Activated CD4-positive, alpha-beta memory T cell treated with anti-CD3 and anti-CD28 coated beads for 36 hours (primary cell): ENCODE results near the gene INPP5J. TPM values are rescaled to one million over a fixed set of nuclear protein-coding genes. Genes with fewer than 3 reads are reported as not detected.

Experiments
- CTCF ChIA-PET: fragments of 350-600 bp; sonication (Branson Sonifier 250); formaldehyde crosslinking; loops from one replicate; lab custom pipeline; 2021; ENCODE audit warnings: antibody characterized with exemption, inconsistent platforms; lab: Charles Lee
- POLR2A ChIA-PET: fragments of 350-600 bp; sonication (Branson Sonifier 250); formaldehyde crosslinking; loops from one replicate; lab custom pipeline; 2021; ENCODE audit warnings: antibody characterized with exemption; lab: Charles Lee
- DNase-seq: peaks from one replicate; pipeline ENCODE4 v3.0.0-alpha.2; 2020
- H3K27ac Mint-ChIP-seq: one replicate; pipeline ENCODE4 v1.8.0; 2021; ENCODE audit warnings: mixed read lengths
- H3K27me3 Mint-ChIP-seq: one replicate; pipeline ENCODE4 v1.8.0; 2021; ENCODE audit warnings: mixed read lengths
- H3K36me3 Mint-ChIP-seq: one replicate; pipeline ENCODE4 v1.8.0; 2021; ENCODE audit warnings: mixed read lengths
- H3K4me1 Mint-ChIP-seq: one replicate; pipeline ENCODE4 v1.8.0; 2021; ENCODE audit warnings: low read depth, mixed read lengths
- H3K4me3 Mint-ChIP-seq: one replicate; pipeline ENCODE4 v1.8.0; 2021; ENCODE audit warnings: mild to moderate bottlenecking, mixed read lengths
- H3K9me3 Mint-ChIP-seq: one replicate; pipeline ENCODE4 v1.8.0; 2021; ENCODE audit warnings: mixed read lengths
- intact Hi-C: fragments of 100-400 bp; cut with micrococcal nuclease; formaldehyde crosslinking; loops from one replicate; pipeline ENCODE4 v1.15.1; 2023
- total RNA-seq, 2 experiments: library from RNA; stranded (reverse); gene quantifications; one replicate each; pipeline ENCODE4 v1.2.3, GENCODE V29; 2021

The INPP5J gene
- total RNA-seq, 2 experiments from 2014 or later, result 0.14 TPM; not detected in 1

DNA sequence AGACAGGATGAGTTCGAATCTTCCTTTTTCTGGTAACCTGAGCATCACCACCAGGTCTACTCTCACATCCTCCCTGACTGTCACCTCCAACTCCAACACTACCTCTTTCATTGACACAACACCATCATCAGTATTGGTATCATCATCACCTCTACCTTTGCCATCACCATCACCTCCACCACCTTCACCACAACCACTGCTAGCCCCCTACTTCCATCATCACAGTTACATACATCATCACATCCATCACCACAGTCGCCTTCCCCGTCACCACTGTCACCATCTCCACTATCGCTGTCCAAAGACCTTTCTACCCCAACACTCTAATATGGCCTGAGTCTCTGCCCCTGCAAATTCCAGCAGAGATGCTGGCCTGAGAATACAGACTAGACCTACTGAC is 1.4 kb upstream of the INPP5J start:
- H3K4me3 Mint-ChIP-seq, result no peak overlapping the region
- POLR2A ChIA-PET, result no interaction called here
- no peaks in the 10 kb centered on the region for H3K27me3 Mint-ChIP-seq
- no peak overlapping the region for H3K27ac Mint-ChIP-seq
- H3K9me3 Mint-ChIP-seq, result no peaks in the 10 kb centered on the region
- H3K36me3 Mint-ChIP-seq, result no peaks in the 10 kb centered on the region
- DNase-seq, result no peak
- H3K4me1 Mint-ChIP-seq, result no peaks in the 10 kb centered on the region
- CTCF ChIA-PET, result no interaction called here
- intact Hi-C loops, result no loop called here

DNA sequence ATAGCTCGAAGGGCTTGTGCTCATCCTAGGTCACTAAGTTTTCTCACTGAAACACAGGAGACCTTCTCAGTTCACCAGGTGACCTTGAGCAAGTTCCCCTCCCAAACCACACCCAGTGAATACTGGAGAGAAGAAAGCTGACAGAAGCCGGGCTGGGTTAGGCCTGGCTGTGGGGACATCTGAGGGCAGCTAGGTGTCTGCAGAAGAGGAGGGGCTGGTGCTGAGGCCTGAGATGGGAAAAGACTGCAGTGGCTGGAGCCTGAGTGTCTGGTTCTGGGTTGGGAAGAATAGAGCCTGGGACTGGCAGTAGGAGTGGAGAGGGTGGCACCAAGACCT is 602 bp upstream of the INPP5J start:
- POLR2A ChIA-PET, result no interaction called here
- Mint-ChIP-seq H3K9me3 (no peaks in the 10 kb centered on the region), H3K4me1 (no peaks in the 10 kb centered on the region), H3K27me3 (no peaks in the 10 kb centered on the region), H3K36me3 (no peaks in the 10 kb centered on the region), H3K4me3 (no peak overlapping the region), H3K27ac (no peak overlapping the region)
- CTCF ChIA-PET, result no interaction called here
- DNase-seq, result no peak
- intact Hi-C loops, result no loop called here

DNA sequence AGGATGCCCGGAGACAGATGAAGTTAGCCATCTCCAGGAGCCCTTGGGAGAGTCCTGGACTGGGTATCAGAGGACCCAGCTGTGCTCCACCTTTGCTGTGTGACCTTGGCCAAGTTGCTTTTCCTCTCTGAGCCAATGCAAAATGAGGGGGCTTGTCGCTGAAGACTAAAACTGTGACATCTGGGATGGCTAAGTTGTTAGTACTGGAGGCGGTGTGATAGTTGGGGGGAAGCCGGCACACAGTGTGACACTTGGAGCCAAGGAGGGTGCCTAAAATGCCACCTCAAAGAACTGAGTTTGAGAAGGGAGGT is 481 bp downstream of the INPP5J start:
- Mint-ChIP-seq H3K9me3 (no peaks in the 10 kb centered on the region), H3K4me3 (no peak overlapping the region), H3K27ac (no peak overlapping the region), H3K4me1 (no peaks in the 10 kb centered on the region), H3K27me3 (peaks cover 3% of the 10 kb centered on the region), H3K36me3 (no peaks in the 10 kb centered on the region)
- ChIA-PET CTCF (no interaction called here), POLR2A (no interaction called here)
- no peak for DNase-seq
- intact Hi-C loops, result no loop called here

DNA sequence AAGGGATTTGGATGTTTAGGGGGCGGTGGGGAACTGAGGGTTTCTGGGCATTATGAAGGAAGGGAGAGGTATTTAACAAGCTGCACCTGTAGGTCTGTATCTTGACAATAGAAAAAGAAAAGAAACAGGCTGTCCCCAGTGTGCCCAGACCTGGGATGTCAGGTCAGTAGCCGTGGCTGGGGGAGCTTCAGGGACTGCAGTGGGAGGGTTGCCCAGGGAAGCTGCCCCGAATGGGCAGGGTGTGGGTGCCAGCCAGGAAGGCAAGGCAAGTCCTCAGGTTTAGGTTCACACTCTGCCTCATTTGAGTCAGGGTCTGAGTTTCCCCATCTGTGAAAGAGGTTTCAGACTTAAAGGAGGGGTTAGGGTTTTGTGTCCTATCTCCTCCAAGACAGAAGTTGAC is 1.5 kb downstream of the INPP5J start:
- ChIA-PET POLR2A (no interaction called here), CTCF (no interaction called here)
- DNase-seq, result no peak
- H3K36me3 Mint-ChIP-seq, result no peaks in the 10 kb centered on the region
- no peaks in the 10 kb centered on the region for H3K9me3 Mint-ChIP-seq
- no peaks in the 10 kb centered on the region for H3K4me1 Mint-ChIP-seq
- H3K27me3 Mint-ChIP-seq, result peaks cover 3% of the 10 kb centered on the region
- intact Hi-C loops, result no loop called here
- no peak overlapping the region for H3K27ac Mint-ChIP-seq
- H3K4me3 Mint-ChIP-seq, result no peak overlapping the region

DNA sequence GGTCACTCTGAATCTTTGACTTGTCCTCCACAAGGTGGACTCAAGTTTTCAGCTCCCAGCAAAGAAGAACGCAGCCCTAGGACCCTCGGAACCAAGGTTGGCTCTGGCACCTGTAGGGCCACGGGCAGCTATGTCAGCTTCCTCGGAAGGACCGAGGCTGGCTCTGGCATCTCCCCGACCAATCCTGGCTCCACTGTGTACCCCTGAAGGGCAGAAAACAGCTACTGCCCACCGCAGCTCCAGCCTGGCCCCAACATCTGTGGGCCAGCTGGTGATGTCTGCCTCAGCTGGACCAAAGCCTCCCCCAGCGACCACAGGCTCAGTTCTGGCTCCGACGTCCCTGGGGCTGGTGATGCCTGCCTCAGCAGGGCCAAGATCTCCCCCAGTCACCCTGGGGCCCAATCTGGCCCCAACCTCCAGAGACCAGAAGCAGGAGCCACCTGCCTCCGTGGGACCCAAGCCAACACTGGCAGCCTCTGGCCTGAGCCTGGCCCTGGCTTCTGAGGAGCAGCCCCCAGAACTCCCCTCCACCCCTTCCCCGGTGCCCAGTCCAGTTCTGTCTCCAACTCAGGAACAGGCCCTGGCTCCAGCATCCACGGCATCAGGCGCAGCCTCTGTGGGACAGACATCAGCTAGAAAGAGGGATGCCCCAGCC is 2.2 kb downstream of the INPP5J start:
- Mint-ChIP-seq H3K36me3 (no peaks in the 10 kb centered on the region), H3K27ac (no peak overlapping the region), H3K9me3 (no peaks in the 10 kb centered on the region), H3K4me1 (no peaks in the 10 kb centered on the region), H3K27me3 (peaks cover 3% of the 10 kb centered on the region), H3K4me3 (no peak overlapping the region)
- intact Hi-C loops, result no loop called here
- ChIA-PET POLR2A (no interaction called here), CTCF (no interaction called here)
- no peak for DNase-seq

DNA sequence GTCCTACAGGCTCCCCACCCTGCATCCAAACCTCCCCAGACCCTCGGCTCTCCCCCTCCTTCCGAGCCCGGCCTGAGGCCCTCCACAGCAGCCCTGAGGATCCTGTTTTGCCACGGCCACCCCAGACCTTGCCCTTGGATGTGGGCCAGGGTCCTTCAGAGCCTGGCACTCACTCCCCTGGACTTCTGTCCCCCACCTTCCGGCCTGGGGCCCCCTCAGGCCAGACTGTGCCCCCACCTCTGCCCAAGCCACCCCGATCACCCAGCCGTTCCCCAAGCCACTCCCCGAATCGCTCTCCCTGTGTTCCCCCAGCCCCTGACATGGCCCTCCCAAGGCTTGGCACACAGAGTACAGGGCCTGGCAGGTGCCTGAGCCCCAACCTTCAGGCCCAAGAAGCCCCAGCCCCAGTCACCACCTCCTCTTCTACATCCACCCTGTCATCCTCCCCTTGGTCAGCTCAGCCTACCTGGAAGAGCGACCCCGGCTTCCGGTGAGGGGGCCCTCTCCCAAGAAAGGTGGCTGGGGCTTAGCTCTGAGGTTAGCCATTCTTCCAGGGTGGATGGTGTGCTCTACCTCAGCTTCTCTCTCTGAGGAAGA is 2.9 kb downstream of the INPP5J start:
- Mint-ChIP-seq H3K9me3 (no peaks in the 10 kb centered on the region), H3K27me3 (peaks cover 3% of the 10 kb centered on the region), H3K4me1 (no peaks in the 10 kb centered on the region), H3K4me3 (no peak overlapping the region), H3K36me3 (no peaks in the 10 kb centered on the region), H3K27ac (no peak overlapping the region)
- ChIA-PET POLR2A (no interaction called here), CTCF (no interaction called here)
- intact Hi-C loops, result no loop called here
- no peak for DNase-seq

DNA sequence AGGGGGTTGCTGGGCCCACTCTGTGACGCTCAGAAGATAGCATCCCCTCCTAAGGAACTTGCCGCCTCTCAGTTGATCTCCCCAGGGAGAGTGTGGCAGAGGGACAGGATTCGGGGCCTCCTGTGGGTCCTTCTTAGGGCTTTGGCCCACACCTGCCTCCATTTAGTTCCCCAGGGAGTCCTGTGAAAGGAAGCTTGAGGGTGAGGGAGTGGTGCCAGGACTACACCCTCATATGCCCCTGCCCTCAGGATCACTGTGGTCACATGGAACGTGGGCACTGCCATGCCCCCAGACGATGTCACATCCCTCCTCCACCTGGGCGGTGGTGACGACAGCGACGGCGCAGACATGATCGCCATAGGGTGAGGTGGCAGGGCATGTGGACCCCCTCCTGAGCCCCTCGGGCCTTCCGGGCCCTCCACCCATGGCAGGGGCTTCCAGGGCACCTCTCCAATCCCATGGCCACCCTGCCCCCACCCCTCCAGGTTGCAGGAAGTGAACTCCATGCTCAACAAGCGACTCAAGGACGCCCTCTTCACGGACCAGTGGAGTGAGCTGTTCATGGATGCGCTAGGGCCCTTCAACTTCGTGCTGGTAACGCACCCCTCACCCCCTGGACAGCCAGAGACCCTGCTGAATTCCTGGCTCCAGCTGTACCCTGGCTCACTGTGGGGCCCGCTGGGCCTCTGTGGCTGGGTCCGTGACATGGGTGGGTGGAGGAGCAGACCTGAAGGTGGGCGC is 3.5 kb downstream of the INPP5J start:
- POLR2A ChIA-PET, result no interaction called here
- Mint-ChIP-seq H3K27me3 (peaks cover 3% of the 10 kb centered on the region), H3K36me3 (no peaks in the 10 kb centered on the region), H3K4me1 (no peaks in the 10 kb centered on the region), H3K4me3 (no peak overlapping the region), H3K27ac (no peak overlapping the region), H3K9me3 (no peaks in the 10 kb centered on the region)
- intact Hi-C loops, result no loop called here
- CTCF ChIA-PET, result no interaction called here
- no peak for DNase-seq

DNA sequence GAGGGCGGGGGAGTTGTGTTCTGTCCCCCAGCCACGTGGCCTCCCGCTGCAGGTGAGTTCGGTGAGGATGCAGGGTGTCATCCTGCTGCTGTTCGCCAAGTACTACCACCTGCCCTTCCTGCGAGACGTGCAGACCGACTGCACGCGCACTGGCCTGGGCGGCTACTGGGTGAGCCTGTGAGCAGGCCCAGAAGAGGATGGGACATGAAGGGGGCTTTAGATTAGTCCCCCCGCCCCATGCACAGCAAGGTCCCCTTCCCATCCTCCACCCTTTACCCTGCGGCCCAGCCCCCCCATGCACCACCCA is 4.1 kb downstream of the INPP5J start:
- no peak overlapping the region for H3K27ac Mint-ChIP-seq
- intact Hi-C loops, result no loop called here
- ChIA-PET CTCF (no interaction called here), POLR2A (no interaction called here)
- no peak overlapping the region for H3K4me3 Mint-ChIP-seq
- H3K9me3 Mint-ChIP-seq, result no peaks in the 10 kb centered on the region
- H3K4me1 Mint-ChIP-seq, result no peaks in the 10 kb centered on the region
- no peak for DNase-seq
- no peaks in the 10 kb centered on the region for H3K36me3 Mint-ChIP-seq
- H3K27me3 Mint-ChIP-seq, result peaks cover 3% of the 10 kb centered on the region

DNA sequence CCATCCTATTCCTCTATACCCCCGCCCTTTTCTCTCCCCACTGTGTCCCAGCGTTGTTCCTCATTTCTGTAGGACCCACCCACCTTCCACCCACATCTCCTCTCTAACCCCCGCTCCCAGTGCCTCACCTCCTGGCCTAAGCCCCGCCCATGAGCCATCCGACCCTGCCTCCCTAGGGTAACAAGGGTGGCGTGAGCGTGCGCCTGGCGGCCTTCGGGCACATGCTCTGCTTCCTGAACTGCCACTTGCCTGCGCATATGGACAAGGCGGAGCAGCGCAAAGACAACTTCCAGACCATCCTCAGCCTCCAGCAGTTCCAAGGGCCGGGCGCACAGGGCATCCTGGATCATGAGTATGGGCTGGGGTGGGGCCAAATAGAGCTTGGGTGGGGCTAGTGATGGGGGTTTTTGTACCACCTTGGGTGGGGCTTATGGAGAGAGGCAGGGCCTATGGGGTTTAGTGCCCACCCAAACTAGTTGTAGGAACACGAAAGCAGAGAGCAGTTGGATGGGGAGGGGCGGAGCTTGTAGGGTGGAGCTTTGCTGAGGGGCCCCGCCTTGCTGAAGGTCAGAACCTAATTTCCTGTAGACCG is 4.5 kb downstream of the INPP5J start:
- intact Hi-C loops, result no loop called here
- H3K4me3 Mint-ChIP-seq, result no peak overlapping the region
- no peaks in the 10 kb centered on the region for H3K4me1 Mint-ChIP-seq
- peaks cover 3% of the 10 kb centered on the region for H3K27me3 Mint-ChIP-seq
- DNase-seq, result no peak
- no peaks in the 10 kb centered on the region for H3K9me3 Mint-ChIP-seq
- H3K27ac Mint-ChIP-seq, result no peak overlapping the region
- H3K36me3 Mint-ChIP-seq, result no peaks in the 10 kb centered on the region
- ChIA-PET CTCF (interaction anchor here (0.9 to 1.3 kb wide), 2 partner anchors 20 to 42 kb away, joined by 3 to 4 read pairs; partner anchors contain the start of gene SELENOM), POLR2A (interaction anchor here (0.6 kb wide), 1 partner anchor 286 kb away, joined by 3 read pairs; no protein-coding TSS in a partner anchor)

DNA sequence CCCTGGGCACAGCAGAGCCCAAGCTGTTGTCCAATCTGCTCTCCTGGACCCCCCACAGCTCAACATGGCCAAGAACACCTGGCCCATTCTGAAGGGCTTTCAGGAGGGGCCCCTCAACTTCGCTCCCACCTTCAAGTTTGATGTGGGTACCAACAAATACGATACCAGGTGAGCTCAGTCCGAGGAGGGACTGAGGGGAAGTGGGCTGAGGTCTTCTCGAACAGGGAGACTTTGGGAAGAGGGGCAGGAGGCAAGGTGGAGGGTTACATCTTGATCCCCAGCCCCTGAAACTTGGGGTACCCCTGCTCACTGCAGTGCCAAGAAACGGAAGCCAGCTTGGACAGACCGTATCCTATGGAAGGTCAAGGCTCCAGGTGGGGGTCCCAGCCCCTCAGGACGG is 5.4 kb downstream of the INPP5J start:
- no peak overlapping the region for H3K27ac Mint-ChIP-seq
- H3K4me3 Mint-ChIP-seq, result no peak overlapping the region
- H3K36me3 Mint-ChIP-seq, result no peaks in the 10 kb centered on the region
- no peak for DNase-seq
- no peaks in the 10 kb centered on the region for H3K4me1 Mint-ChIP-seq
- no peaks in the 10 kb centered on the region for H3K9me3 Mint-ChIP-seq
- POLR2A ChIA-PET, result no interaction called here
- H3K27me3 Mint-ChIP-seq, result peaks cover 3% of the 10 kb centered on the region
- CTCF ChIA-PET, result interaction anchor here (0.9 to 1.3 kb wide), 2 partner anchors 21 to 43 kb away, joined by 3 to 4 read pairs; partner anchors contain the start of gene SELENOM
- intact Hi-C loops, result no loop called here

DNA sequence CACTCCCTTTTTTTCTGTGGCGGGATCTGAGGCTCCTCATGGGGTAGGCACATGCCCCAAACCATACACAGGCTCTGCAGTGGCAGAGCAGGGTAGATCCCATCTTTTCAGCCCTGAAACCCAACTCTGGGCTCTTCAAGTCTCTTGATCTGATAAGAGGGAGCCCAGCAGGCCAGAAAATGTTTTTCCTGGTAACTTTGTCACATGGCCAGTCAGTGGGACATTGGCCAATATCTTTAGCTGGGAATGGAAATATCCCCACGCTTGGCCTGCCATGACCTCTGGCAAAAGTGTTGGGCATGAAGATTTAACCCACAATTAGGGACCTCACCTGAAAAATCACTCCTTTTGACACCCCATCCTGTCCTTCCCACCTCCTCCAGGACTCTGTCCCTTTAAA is 8.1 kb downstream of the INPP5J start:
- H3K4me1 Mint-ChIP-seq, result no peaks in the 10 kb centered on the region
- H3K36me3 Mint-ChIP-seq, result no peaks in the 10 kb centered on the region
- H3K4me3 Mint-ChIP-seq, result no peak overlapping the region
- intact Hi-C loops, result no loop called here
- CTCF ChIA-PET, result interaction anchor here (0.7 kb wide), 1 partner anchor 19 kb away, joined by 3 read pairs; no protein-coding TSS in a partner anchor
- peaks cover 3% of the 10 kb centered on the region for H3K27me3 Mint-ChIP-seq
- DNase-seq, result no peak
- H3K27ac Mint-ChIP-seq, result no peak overlapping the region
- POLR2A ChIA-PET, result no interaction called here
- no peaks in the 10 kb centered on the region for H3K9me3 Mint-ChIP-seq

DNA sequence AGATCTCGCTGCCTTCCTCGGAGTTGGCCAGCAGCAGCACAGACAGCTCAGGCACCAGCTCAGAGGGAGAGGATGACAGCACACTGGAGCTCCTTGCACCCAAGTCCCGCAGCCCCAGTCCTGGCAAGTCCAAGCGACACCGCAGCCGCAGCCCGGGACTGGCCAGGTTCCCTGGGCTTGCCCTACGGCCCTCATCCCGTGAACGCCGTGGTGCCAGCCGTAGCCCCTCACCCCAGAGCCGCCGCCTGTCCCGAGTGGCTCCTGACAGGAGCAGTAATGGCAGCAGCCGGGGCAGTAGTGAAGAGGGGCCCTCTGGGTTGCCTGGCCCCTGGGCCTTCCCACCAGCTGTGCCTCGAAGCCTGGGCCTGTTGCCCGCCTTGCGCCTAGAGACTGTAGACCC is 11.1 kb downstream of the INPP5J start:
- intact Hi-C loops, result no loop called here
- POLR2A ChIA-PET, result no interaction called here
- Mint-ChIP-seq H3K4me1 (no peaks in the 10 kb centered on the region), H3K27me3 (no peaks in the 10 kb centered on the region), H3K9me3 (no peaks in the 10 kb centered on the region), H3K27ac (no peak overlapping the region), H3K36me3 (no peaks in the 10 kb centered on the region), H3K4me3 (no peak overlapping the region)
- CTCF ChIA-PET, result no interaction called here
- no peak for DNase-seq
